ENCODE results near the gene VPREB1.
"Not testable (repeated sequence)": the region's sequence is repeated elsewhere in the genome, so short reads cannot be mapped to it uniquely, and the experiment has no call there.

DNA sequence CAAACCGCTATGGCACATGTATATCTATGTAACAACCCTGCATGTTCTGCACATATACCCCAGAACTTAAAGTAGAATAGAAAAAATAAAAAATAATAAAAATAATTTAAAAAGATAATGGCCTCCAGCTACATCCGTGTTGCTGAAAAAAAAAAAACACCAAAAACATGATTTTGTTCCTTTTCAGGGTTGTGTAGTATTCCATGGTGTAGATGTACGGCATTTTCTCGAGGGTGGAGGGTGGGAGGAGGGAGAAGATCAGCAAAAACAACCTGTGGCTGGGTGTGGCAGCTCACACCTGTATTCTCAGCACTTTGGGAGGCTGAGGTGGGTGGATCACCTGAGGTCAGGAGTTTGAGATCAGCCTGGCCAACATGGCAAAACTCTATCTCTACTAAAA is 16.0 kb downstream of the VPREB1 start:
- TF ChIP-seq, protein P1, sequence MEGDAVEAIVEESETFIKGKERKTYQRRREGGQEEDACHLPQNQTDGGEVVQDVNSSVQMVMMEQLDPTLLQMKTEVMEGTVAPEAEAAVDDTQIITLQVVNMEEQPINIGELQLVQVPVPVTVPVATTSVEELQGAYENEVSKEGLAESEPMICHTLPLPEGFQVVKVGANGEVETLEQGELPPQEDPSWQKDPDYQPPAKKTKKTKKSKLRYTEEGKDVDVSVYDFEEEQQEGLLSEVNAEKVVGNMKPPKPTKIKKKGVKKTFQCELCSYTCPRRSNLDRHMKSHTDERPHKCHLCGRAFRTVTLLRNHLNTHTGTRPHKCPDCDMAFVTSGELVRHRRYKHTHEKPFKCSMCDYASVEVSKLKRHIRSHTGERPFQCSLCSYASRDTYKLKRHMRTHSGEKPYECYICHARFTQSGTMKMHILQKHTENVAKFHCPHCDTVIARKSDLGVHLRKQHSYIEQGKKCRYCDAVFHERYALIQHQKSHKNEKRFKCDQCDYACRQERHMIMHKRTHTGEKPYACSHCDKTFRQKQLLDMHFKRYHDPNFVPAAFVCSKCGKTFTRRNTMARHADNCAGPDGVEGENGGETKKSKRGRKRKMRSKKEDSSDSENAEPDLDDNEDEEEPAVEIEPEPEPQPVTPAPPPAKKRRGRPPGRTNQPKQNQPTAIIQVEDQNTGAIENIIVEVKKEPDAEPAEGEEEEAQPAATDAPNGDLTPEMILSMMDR (IDR thresholded peaks at IDR 0.05) = not testable (repeated sequence)
- TF ChIP-seq POLR2AphosphoS5, POLR2A (IDR thresholded peaks at IDR 0.05): not testable (repeated sequence)

Data from prostate gland (tissue), 2 donors.